Tibial nerve (tissue), 4 donors: ENCODE results near the gene CD7.

ENCODE experiments used
- EP300 ChIP-seq, 2 donors: sonication (generic); formaldehyde crosslinking; IDR thresholded peaks; one replicate each; pipeline ENCODE4 v1.6.1; 2017; ENCODE audit warnings: antibody characterized with exemption in 2 of 2, mild to moderate bottlenecking in 1 of 2
- POLR2A ChIP-seq, 2 donors: fragments of 450-650 bp; IDR thresholded peaks; one replicate each; pipeline ENCODE4 v1.6.1; 2017; ENCODE audit warnings: antibody characterized with exemption in 2 of 2, mild to moderate bottlenecking in 2 of 2, moderate library complexity in 2 of 2
- TF ChIP-seq, protein P1 (sequence below), 5 experiments: fragments of 200-600 bp in 3 of 5; fragments of 450-650 bp in 2 of 5; sonication (generic) in 3 of 5; IDR thresholded peaks; one replicate each; pipeline ENCODE4 v1.5.1; 2016 to 2019; ENCODE audit warnings: antibody characterized with exemption in 5 of 5, mild to moderate bottlenecking in 3 of 5, moderate library complexity in 2 of 5

DNA sequence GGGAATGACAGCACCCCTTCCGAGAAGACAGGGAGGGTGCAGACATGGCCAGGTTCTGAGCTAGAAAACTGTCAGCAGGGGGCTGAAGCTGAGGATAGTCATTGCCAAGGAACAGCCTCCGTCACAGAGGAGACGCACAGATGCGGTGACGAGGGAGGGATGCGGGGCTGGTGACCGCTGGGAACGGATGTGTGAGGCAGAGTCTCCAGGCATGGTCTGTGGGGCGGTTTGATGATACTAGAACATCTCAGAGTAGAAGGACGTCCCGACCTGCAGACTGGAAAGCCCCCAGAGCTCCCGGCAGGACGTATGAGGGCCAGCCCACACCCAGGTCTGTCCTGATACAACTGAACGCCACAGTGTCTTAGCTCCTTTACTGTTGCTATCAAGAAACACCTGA lies 42.1 kb downstream of the CD7 start:
- TF ChIP-seq, protein P1, sequence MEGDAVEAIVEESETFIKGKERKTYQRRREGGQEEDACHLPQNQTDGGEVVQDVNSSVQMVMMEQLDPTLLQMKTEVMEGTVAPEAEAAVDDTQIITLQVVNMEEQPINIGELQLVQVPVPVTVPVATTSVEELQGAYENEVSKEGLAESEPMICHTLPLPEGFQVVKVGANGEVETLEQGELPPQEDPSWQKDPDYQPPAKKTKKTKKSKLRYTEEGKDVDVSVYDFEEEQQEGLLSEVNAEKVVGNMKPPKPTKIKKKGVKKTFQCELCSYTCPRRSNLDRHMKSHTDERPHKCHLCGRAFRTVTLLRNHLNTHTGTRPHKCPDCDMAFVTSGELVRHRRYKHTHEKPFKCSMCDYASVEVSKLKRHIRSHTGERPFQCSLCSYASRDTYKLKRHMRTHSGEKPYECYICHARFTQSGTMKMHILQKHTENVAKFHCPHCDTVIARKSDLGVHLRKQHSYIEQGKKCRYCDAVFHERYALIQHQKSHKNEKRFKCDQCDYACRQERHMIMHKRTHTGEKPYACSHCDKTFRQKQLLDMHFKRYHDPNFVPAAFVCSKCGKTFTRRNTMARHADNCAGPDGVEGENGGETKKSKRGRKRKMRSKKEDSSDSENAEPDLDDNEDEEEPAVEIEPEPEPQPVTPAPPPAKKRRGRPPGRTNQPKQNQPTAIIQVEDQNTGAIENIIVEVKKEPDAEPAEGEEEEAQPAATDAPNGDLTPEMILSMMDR (IDR thresholded peaks at IDR 0.05) = no peak
- TF ChIP-seq EP300 (IDR thresholded peaks at IDR 0.05) (no peak), POLR2A (IDR thresholded peaks at IDR 0.05) (no peak)
